GM23338 (cell line): ENCODE measurements around the gene CACNA2D3. TPM values are rescaled to one million over a fixed set of nuclear protein-coding genes. Genes with fewer than 3 reads are reported as not detected.

Source experiments
- ATAC-seq: fragments of 200-7000 bp; cut with Tn5 transposase; 3 replicates; pipeline ENCODE4 v1.9.1; 2020
- DNase-seq: peaks from one replicate; pipeline ENCODE4 v3.0.0-alpha.2; 2015; ENCODE audit warnings: low spot score
- H2AFZ ChIP-seq: fragments of 200-600 bp; sonication (generic); 2 replicates; pipeline ENCODE4 v1.8.0; 2016; ENCODE audit warnings: antibody characterized with exemption, mild to moderate bottlenecking, moderate library complexity
- H3F3A ChIP-seq: fragments of 200-600 bp; sonication (generic); replicated peaks from 2 replicates; pipeline ENCODE4 v1.8.0; 2017; ENCODE audit warnings: antibody characterized with exemption, mixed run types, low read depth
- H3K27ac ChIP-seq: fragments of 200-600 bp; sonication (generic); 2 replicates; pipeline ENCODE4 v1.6.1; 2016; ENCODE audit warnings: low read depth
- H3K27me3 ChIP-seq: fragments of 200-600 bp; sonication (generic); 2 replicates; pipeline ENCODE4 v1.8.0; 2016; ENCODE audit warnings: mild to moderate bottlenecking, mixed run types, moderate library complexity; ENCODE audit not compliant: insufficient read depth
- H3K36me3 ChIP-seq: fragments of 200-600 bp; sonication (generic); 2 replicates; pipeline ENCODE4 v1.8.0; 2016; ENCODE audit warnings: mild to moderate bottlenecking; ENCODE audit not compliant: insufficient read depth
- H3K4me1 ChIP-seq: fragments of 200-600 bp; sonication (generic); 2 replicates; pipeline ENCODE4 v1.8.0; 2016; ENCODE audit warnings: mild to moderate bottlenecking, moderate library complexity; ENCODE audit not compliant: insufficient read depth
- H3K4me2 ChIP-seq: fragments of 200-600 bp; sonication (generic); 2 replicates; pipeline ENCODE4 v1.7.1; 2017; ENCODE audit warnings: mixed run types
- H3K4me3 ChIP-seq: fragments of 200-600 bp; sonication (generic); 2 replicates; pipeline ENCODE4 v1.6.1; 2016; ENCODE audit warnings: mixed run types
- H3K79me2 ChIP-seq: fragments of 200-600 bp; sonication (generic); replicated peaks from 2 replicates; pipeline ENCODE4 v1.8.0; 2017; ENCODE audit warnings: mild to moderate bottlenecking; ENCODE audit not compliant: insufficient read depth
- H3K9me2 ChIP-seq: fragments of 200-600 bp; sonication (generic); 2 replicates; pipeline ENCODE4 v1.8.0; 2017; ENCODE audit not compliant: insufficient read depth
- H4K20me1 ChIP-seq: fragments of 200-600 bp; sonication (generic); replicated peaks from 2 replicates; pipeline ENCODE4 v1.8.0; 2017; ENCODE audit warnings: mild to moderate bottlenecking; ENCODE audit not compliant: insufficient read depth
- H3K27ac Mint-ChIP-seq: 2 replicates; pipeline ENCODE4 v1.8.0; 2020; ENCODE audit warnings: inconsistent platforms, mild to moderate bottlenecking, moderate library complexity, mixed read lengths
- H3K27me3 Mint-ChIP-seq: 3 replicates; pipeline ENCODE4 v1.8.0; 2022; ENCODE audit warnings: low read depth, mild to moderate bottlenecking, moderate library complexity, mixed read lengths, inconsistent platforms; ENCODE audit not compliant: insufficient read depth, poor library complexity
- H3K36me3 Mint-ChIP-seq: 3 replicates; pipeline ENCODE4 v1.8.0; 2021; ENCODE audit warnings: low read depth, mild to moderate bottlenecking, inconsistent platforms, moderate library complexity, mixed read lengths
- H3K4me1 Mint-ChIP-seq: 3 replicates; pipeline ENCODE4 v1.8.0; 2020; ENCODE audit warnings: mild to moderate bottlenecking, inconsistent platforms, mixed read lengths
- H3K4me3 Mint-ChIP-seq: 3 replicates; pipeline ENCODE4 v1.8.0; 2021; ENCODE audit warnings: moderate library complexity, mild to moderate bottlenecking, inconsistent platforms, mixed read lengths
- H3K9me3 Mint-ChIP-seq: 3 replicates; pipeline ENCODE4 v1.8.0; 2020; ENCODE audit warnings: moderate library complexity, mild to moderate bottlenecking, inconsistent platforms, mixed read lengths
- CREB1 ChIP-seq: fragments of 250-450 bp; sonication (Bioruptor Pico); IDR thresholded peaks from 2 replicates; pipeline ENCODE4 v1.5.0; 2020; ENCODE audit warnings: low read depth, mild to moderate bottlenecking, moderate library complexity
- CTCF ChIP-seq, 2 experiments: fragments of 200-600 bp in 1 of 2; sonication (generic) in 1 of 2; conservative IDR thresholded peaks; 2 replicates each; pipeline versions ENCODE4 v1.5.1 to v1.6.1; 2016 to 2017; ENCODE audit warnings: antibody characterized with exemption in 2 of 2, low read depth in 2 of 2, mild to moderate bottlenecking in 2 of 2, moderate library complexity in 1 of 2
- ETS1 ChIP-seq: IDR thresholded peaks from 2 replicates; pipeline ENCODE4 v1.6.1; 2016; ENCODE audit warnings: antibody characterized with exemption
- EZH2 ChIP-seq: fragments of 200-600 bp; sonication (generic); IDR thresholded peaks from one replicate; pipeline ENCODE4 v1.8.0; 2017; ENCODE audit warnings: antibody characterized with exemption, mild to moderate bottlenecking, low read depth; ENCODE audit not compliant: unreplicated experiment
- JUNB ChIP-seq: IDR thresholded peaks from one replicate; pipeline ENCODE4 v1.6.1; 2016; ENCODE audit warnings: antibody characterized with exemption; ENCODE audit not compliant: unreplicated experiment
- POLR2AphosphoS5 ChIP-seq: IDR thresholded peaks from 2 replicates; pipeline ENCODE4 v1.6.1; 2016; ENCODE audit warnings: antibody characterized with exemption, low read depth
- REST ChIP-seq: IDR thresholded peaks from one replicate; pipeline ENCODE4 v1.6.1; 2018; ENCODE audit warnings: antibody characterized with exemption; ENCODE audit not compliant: unreplicated experiment
- STAT1 ChIP-seq: IDR thresholded peaks from one replicate; pipeline ENCODE4 v1.6.1; 2016; ENCODE audit warnings: antibody characterized with exemption; ENCODE audit not compliant: unreplicated experiment
- ZNF331 ChIP-seq: fragments of 250-450 bp; sonication (Bioruptor Pico); IDR thresholded peaks from 2 replicates; pipeline ENCODE4 v1.5.0; 2020; ENCODE audit warnings: low read depth, mild to moderate bottlenecking, moderate library complexity
- ZNF462 ChIP-seq: fragments of 250-450 bp; sonication (Bioruptor Pico); IDR thresholded peaks from 2 replicates; pipeline ENCODE4 v1.5.0; 2020; ENCODE audit warnings: mild to moderate bottlenecking, moderate library complexity
- polyA plus RNA-seq: library from polyadenylated mRNA; unstranded; fragments of >200 nt; fragmentation: Nextera tagmentation; extraction: Ambion mirVana; gene quantifications from 2 replicates; pipeline ENCODE4 v1.2.1, GENCODE V29; 2016
- total RNA-seq: library from RNA; depleted of rRNA; stranded (reverse); fragments of >200 nt; shearing (Covaris generic); gene quantifications from 2 replicates; pipeline ENCODE4 v1.2.3, GENCODE V29; 2014

The CACNA2D3 gene
- total and polyA plus RNA-seq, 2 experiments from 2014 or later: 2.2 to 2.3 TPM

GRCh38 chr3:54891540-54891897 is 769.2 kb downstream of the CACNA2D3 start:
- Mint-ChIP-seq H3K4me3 (no peak overlapping the region), H3K27me3 (peaks cover 2% of the 10 kb centered on the region), H3K27ac (no peak overlapping the region), H3K4me1 (peaks cover 10% of the 10 kb centered on the region), H3K9me3 (no peaks in the 10 kb centered on the region), H3K36me3 (peaks cover 11% of the 10 kb centered on the region)
- no peaks in the 10 kb centered on the region for H3K36me3 ChIP-seq
- DNase-seq: no peak
- no peak overlapping the region for H2AFZ ChIP-seq
- H3K4me1 ChIP-seq: no peaks in the 10 kb centered on the region
- H3K27ac ChIP-seq: no peak overlapping the region
- 0 out of 2 replicates have a peak, but pooled peaks cover 3% of the 10 kb centered on the region for H3K9me2 ChIP-seq
- no peaks in the 10 kb centered on the region for H4K20me1 ChIP-seq
- H3K4me2 ChIP-seq: no peak overlapping the region
- H3F3A ChIP-seq: no peaks in the 10 kb centered on the region
- H3K4me3 ChIP-seq: no peak overlapping the region
- ATAC-seq: peak; percentile 40
- no peaks in the 10 kb centered on the region for H3K27me3 ChIP-seq
- H3K79me2 ChIP-seq: no peaks in the 10 kb centered on the region
- TF ChIP-seq ZNF331 (CRISPR knock-in tag) (no peak), ETS1 (no peak), EZH2 (no peak), POLR2AphosphoS5 (no peak), CTCF (conservative IDR thresholded peaks at IDR 0.05; ENCODE audit: low read depth in 2 of 2) (no peak)

- Histone ChIP-seq H2AFZ (no peak overlapping the region), H3K27me3 (no peaks in the 10 kb centered on the region), H3K4me3 (no peak overlapping the region), H3K4me1 (no peaks in the 10 kb centered on the region), H3K79me2 (no peaks in the 10 kb centered on the region), H3K9me2 (0 out of 2 replicates have a peak, but pooled peaks cover 3% of the 10 kb centered on the region), H3K27ac (no peak overlapping the region), H3K4me2 (no peak overlapping the region), H3F3A (no peaks in the 10 kb centered on the region), H4K20me1 (no peaks in the 10 kb centered on the region), H3K36me3 (no peaks in the 10 kb centered on the region)
- H3K27ac Mint-ChIP-seq: no peak overlapping the region
- H3K4me3 Mint-ChIP-seq: no peak overlapping the region
- H3K36me3 Mint-ChIP-seq: peaks cover 11% of the 10 kb centered on the region
- DNase-seq (no peak), ATAC-seq (peak; percentile 53)
- no peaks in the 10 kb centered on the region for H3K9me3 Mint-ChIP-seq
- H3K4me1 Mint-ChIP-seq: peaks cover 10% of the 10 kb centered on the region
- H3K27me3 Mint-ChIP-seq: peaks cover 2% of the 10 kb centered on the region
- TF ChIP-seq STAT1 (no peak), ZNF462 (no peak), CREB1 (no peak), REST (no peak), JUNB (no peak)
These were observed 769.8 kb downstream of the CACNA2D3 start for GRCh38 chr3:54892168-54892567.
